Midbrain (tissue), 1 donor: ENCODE results near the gene ADGRL3.

ENCODE experiments used
- DNase-seq: peaks from one replicate; lab custom pipeline; 2025; lab: John Stamatoyannopoulos, UW

The ADGRL3 gene

DNA sequence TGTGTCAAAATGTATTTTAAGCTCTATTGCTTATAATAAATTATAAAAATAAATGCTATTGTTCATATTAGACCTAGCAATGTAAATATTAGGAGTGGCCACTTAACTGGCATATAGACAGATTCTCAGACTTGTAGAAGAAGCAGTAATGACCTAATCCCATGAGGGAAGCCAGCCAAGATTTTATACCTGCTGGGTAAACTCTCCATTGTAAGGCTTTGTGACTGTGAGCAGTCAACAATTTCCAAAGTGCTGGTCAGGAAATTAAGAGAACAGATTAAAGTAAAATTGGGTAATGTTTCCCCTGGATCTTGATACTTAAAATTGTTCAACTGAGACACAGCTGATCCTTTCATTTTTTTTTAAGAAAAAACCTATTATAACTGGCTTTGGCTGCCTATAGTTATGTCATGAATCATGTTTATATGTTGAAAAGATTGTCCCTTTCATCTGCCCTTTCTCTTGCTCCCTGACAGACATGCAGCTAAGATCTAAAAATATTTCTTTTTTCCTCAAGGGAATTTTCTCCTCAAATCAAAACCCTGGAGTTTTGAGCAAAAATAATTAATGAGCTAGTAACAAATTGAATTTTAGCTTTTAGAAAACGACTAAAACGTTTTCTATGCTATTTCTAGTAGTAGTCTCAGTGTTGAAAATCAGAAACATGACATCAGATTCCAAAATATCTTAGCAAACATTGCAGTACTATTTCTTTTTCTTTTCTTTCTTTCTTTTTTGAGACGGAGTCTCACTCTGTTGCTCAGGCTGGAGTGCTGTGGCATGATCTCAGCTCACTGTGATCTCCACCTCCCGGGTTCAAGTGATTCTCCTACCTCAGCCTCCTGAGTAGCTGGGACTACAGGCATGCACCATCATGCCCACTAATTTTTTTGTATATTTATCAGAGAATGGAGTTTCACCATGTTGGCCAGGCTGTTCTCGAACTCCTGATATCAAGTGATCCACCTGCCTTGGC, 77.9 kb downstream of the ADGRL3 start:
- no peak for DNase-seq

DNA sequence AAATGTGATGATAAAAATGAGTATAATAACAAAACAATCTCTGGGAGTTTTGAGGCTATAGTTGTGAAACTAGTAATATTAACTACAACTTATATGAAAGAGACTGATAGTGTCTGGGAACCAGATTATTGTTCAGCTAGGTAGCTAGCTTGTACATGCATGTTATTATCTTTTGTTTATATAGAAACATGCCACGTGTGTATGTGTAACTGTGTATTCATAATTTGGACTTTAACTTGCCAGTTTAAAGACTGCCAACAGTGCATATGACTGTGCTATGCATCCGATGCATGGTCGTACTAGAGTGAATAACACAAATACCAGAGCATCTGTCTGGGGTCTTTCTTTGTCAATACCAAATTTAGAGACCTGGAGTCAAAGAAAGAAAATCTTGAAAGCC, 92.2 kb downstream of the ADGRL3 start:
- no peak for DNase-seq

DNA sequence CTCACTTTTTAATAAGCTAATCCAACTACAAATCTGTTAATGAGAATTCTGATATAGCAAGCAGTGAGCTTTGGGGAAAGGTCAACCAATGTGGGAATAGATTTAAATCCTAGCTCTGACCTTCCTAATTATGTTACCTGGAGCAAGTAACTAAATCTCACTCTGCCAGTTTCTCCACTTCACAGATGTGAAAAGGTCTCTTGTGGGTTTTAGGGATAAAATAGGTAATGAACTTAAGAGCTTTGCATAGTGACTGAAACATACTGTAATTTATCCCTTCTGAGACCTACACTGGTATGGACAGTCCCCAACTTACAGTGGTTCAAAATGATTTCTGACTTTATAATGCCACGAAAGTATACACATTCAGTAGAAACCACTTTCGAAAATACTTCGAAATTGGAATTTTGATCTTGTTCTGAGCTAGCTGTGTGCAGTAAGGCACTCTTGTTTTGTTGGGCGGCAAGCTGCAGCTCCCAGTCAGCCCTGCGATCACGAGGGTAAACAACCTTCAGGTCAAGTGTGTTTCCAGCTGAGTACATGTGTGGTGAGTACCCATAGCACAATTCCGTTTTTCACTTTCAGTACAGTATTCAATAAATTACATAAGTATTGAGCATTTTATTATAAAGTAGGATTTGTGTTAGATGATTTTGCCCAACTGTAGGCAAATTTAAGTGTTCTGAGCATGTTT, 93.7 kb downstream of the ADGRL3 start:
- no peak for DNase-seq

DNA sequence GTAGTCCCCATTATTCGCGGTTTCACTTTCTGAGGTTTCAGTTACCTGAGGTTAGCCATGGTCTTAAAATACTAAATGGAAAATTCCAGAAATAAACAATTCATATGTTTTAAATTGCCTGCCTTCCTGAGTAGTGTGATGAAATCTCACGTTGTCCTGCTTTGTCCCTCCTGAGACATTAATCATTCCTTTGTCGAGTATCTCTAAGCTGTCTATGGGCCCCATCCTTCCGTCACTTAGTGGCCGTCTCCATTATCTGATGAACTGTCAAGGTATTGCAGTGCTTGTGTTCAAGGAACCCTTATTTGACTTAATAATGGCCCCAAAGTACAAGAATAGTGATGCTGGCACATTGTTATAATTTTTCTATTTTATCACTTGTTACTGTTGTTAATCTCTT, 94.8 kb downstream of the ADGRL3 start:
- no peak for DNase-seq

DNA sequence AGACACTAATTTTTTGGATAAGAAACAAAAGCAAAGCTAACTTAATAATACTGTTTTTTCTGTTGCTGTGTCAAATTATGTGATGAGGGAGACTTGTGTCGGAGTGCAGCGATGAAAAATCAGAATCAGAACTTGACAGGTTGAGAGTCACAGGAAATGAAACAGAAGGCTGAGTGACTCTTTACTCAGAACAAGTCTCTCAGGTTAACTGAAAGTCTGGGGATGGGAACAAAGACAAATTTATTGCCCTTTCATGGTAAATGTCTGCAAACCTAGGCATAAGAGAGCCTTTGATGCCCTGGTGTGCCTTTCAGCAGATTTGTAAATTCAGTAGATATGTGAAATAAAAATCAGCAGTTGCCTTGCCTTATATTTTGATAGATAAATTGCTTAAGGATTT, 96.0 kb downstream of the ADGRL3 start:
- DNase-seq: no peak

DNA sequence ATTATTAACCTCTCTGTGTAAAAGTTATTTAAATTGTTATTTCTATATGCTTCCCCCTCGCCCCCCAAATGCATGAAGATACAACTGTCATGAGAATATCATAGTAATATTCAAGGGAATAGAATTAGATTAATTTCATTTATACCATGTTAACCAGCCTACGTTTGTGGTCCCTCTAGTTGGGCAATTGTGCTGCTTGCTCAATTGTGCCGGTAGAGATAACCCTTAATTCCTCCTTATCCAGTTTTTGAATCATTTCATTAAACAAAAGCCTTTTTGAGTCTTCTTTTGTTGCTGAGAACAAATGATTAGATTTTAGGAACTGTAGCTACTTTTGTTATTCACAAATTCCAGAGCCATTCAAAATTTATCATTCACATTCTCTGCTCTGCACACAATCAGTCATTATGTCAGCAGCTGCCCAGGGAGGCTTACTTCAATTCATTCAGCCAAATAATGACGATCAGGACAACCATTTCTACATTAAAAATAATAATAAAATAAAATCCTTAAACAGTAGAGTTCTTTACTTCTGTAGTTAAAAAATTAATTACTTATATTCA, 98.1 kb downstream of the ADGRL3 start:
- no peak for DNase-seq

DNA sequence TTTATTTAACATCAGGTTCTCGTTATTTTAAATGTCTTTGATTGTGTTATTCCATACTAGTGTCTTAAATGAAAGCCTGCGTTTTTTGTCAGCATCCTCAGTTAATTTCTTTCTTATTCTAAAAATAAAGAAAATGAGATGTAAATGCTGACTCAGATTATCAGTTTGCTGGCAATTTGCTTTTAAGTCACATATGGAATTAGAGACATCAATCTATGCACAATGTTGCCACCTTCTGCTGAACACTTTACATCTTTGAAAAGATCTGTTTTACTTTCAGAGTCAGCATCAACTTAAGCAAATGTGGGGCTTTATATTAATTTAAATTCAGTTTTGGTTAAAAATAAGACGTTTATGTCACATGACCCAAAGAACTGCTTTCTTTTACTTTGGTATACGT, 99.2 kb downstream of the ADGRL3 start:
- DNase-seq: no peak

DNA sequence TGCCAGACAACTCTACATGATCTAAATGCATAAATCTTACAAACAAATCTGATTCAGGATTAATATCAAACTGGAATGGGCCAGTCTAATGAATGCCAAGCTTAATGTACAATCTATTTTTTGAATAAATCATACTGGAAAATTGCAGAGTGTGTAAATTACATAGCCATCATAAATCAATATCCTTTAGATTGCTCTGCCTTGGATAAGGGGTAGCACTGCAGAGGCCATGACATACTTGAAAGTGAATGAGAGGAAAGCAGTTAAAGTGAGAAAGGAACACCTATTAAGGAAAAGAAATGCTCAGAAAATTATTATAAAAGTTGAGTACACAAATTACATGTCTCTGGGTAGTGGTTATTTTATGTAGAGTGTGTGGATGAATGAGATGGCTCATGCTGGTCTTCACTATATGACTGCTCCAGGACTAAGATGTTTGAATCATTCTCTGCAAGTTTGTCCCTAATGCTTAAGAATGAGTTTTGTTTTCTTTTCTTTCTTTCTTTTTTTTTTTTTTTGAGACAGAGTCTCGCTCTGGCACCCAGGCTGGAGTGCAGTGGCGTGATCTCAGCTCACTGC, 100.2 kb downstream of the ADGRL3 start:
- DNase-seq: no peak

DNA sequence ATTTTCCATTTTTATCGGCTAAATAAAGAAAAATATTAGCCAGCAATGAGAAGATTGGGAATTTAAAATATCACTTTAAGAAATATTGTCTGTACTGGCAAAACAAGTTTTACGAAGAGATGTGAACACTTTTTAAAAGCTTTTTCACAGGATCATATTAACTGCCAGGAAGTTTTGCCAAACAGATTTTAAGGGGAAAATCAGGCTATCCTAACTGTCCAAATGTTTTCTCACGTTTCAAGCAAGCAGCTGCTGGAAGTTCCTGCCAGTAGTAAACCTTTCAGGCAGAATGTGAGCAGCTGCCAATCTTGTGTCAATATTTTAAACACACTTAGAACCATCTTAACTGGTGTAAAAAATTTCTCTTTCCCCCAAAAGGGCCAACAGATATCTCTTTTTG, 101.1 kb downstream of the ADGRL3 start:
- no peak for DNase-seq

DNA sequence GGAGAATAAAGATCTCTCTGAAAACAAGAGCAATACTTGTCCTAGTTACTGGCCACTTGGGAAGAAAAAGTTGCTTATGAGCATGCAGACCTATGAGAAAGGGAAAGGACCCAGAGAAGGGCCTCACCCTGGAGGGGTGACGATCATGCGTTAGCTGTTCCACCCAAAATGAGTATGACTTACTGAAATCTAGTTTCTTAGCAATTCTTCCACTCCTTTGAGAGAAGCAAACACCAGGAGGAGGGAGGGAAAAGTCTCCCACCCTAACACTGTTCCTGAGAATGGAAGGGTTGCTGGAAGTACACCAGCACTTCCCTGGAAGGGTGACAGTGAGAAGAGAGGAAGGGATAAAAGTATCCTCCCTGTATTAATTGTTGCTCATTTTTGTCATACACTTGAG, 107.9 kb downstream of the ADGRL3 start:
- DNase-seq: no peak

DNA sequence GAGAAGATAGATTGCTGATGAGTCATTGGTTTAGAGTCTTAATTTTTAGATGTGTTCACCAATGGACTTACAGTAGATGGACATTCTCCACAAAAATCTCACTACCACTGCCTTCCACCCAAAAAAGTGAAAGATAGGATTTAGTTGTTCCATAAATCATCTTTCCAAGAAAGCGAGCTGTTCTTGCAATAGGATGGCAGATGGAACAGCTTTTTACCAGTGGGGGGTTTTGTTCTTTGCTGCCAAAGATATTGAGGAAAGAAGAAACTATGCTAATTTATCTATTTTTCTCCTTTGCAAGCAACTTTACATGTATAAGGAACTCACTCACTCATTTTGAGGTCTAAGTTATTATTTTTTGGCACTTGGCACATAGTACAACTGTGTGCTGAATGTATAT, 109.5 kb downstream of the ADGRL3 start:
- DNase-seq: no peak

DNA sequence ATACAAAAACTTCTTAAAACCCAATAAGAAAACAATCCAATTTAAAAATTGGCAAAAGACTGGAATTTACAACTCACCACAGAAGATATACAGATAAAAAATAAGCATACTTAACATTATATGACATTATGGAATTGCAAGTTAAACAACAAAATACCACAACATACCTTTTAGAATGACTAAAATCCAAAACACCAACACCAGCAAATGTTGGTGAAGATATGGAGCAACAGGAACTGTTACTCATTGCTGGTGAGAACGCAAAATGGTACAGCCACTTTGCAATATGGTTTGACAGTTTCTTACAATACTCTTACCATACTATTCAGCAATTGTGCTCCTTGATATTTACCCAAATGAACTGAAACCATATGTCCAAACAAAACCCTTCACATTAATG, 112.4 kb downstream of the ADGRL3 start:
- DNase-seq: no peak

DNA sequence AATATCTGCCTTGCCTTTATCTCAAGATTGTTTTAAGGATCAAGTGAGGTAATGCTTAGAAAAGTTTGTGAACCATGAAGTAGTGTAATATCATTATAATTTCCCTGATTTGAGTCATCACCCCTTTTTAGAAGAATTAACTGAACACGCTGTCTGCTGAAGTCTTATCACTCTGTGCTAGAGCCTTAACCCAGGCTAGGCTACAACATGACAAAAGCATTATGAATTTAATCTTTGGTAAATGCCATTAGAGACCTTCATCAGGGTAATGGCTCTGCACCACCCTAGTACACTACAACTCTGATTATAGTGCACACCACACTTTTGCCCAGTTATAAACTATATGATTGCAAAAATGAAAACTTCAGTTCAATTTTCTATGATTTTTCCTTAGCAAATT, 118.3 kb downstream of the ADGRL3 start:
- DNase-seq: no peak

DNA sequence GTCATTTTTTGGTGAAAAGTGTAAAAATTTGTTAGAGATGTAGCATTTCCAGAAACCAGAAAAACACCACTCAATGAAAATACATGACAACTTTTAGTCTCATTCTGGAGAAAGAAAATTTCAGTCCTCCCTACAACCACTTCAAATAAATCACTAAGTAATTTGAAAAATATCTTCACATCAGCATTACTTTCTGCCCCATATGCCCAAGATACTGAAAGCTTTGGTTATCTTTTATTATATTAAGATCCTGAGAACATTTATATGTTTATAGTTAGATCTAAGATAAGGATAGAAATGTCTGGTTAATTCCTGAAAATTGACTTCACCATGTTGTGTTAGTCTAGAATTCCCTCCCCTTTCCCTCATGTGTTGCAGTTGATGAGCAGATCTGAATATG, 119.0 kb downstream of the ADGRL3 start:
- DNase-seq: no peak

DNA sequence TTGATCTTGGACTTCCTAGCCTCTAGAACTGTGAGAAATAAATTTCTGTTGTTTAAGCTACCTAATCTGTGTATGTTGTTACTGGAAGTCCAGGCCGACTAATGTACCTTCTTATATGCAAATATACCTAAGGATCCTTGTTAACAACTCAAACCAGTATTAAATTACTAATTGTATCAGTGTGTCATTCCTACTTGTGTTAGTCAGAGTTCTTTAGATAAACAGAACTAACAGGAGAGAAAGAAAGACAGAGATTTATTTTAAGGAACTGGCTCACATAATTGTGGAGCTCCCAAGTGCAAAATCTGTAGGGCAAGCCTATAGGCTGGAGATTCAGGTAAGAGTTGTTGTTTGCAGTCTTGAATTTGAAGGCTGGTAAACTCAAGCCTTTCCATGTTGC, 120.0 kb downstream of the ADGRL3 start:
- DNase-seq: no peak

DNA sequence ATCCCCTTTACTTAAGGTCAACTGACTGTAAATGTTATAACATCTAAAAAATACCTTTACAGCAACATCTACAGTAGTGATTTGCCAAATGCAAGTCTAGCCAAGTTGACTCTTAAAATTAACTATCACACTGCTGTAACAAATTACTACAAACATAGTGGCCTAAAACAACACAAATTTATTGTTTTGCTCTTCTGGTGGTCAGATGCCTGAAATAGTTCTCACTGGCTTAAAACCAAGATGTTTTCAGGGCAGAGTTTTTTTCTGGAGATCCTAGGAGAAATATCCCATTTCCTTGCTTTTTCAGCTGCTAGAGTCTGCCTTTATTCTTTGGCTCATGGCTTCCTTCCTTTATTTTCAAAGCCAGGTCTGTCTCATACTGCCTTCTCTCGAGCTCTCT, 120.5 kb downstream of the ADGRL3 start:
- DNase-seq: no peak

DNA sequence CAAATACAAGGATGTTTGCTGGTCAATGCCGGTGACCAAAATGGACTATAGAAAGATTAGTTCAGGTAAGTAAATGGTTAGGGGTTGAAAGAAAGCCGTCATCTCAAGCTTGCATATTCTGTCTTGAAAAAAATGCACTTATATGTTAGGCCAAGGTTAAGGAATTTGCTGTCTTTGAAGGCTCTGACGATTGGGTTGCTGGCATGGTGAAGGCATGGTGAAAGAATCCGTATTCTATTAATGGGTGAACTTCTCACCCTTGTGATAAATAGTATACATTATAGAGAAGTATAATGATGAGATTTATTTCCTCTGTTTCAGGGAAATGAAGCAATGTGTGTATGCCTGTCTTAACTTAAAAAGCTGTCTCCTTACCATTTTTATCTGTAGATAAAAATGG, 132.6 kb downstream of the ADGRL3 start:
- DNase-seq: no peak

DNA sequence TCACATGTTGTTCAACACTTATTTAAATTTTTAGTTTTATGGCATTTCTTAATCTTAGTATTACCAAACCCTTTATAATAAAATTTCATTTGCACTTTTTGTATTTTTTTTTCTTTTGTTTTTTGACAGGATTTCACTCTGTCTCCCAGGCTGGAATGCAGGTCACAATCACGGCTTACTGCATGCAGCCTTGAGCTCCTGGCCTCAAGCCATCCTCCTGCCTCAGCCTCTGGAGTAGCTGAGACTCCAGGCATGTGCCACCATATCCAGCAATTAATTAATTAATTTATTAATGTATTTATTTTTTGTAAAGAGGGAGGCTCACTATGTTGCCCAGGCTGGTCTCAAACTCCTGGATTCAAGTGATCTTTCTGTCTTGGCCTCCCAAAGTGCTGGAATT, 133.4 kb downstream of the ADGRL3 start:
- no peak for DNase-seq

DNA sequence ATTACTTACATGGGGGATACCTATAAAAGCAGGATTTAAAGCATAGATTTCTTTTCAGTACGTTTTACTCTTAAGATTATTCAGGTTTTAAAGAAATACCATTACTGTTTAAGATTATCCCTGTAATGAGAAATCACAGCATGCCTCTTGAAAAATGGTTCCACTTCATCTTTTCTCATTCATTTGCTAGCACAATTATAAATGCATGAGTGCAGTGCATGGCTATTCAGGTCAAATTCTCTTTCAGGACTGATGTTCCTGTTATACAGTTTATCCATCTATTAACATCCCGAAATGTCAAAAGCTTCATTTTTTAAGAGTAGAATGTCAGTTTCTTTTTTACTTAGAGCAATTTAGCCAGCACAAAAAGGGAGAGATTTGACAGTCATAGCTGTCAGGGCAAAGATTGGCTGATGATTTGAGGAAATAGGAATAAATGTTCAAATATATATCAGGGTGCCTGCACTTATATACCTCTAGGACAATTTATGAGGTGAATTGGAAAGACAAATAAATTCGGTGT, 135.2 kb downstream of the ADGRL3 start:
- DNase-seq: no peak

DNA sequence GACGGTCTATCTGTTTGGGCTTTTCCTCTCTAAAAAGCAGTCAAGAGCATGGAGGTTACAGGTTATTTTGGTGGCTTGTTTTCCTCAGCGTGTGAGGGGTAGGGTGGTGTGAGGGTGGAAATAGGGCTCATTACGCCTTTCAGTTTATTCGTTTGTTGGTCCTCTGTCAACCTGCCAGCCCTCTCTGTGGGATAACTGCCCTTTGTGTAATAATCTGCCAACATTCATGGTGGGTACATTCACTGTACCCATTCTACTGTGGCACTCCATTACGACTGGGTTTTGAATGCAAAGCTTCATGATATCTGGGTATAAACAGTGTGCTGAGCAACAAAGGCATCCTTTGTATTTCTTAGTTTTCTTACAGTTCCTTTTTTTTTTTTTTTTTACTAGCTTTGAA, 136.4 kb downstream of the ADGRL3 start:
- DNase-seq: peak; percentile 31

DNA sequence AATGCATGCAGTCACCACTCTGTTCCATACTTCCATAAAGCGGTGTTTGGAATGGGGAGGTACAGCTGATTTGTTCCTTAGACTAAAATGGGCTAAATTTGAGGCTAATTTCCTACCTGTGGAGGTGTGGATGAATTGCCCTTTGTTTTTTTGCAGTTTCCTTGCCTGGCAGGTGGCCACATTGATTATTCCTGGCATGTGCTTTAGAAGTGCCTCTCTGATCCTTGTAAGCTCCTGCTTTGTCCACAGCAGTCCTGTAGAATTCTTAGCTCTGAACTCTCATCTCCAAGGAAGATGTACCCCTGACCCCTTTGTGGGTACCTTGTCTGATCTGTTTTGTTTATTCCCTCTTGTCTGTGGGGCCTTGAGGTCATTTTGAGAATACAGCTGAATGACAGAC, 136.8 kb downstream of the ADGRL3 start:
- no peak for DNase-seq

DNA sequence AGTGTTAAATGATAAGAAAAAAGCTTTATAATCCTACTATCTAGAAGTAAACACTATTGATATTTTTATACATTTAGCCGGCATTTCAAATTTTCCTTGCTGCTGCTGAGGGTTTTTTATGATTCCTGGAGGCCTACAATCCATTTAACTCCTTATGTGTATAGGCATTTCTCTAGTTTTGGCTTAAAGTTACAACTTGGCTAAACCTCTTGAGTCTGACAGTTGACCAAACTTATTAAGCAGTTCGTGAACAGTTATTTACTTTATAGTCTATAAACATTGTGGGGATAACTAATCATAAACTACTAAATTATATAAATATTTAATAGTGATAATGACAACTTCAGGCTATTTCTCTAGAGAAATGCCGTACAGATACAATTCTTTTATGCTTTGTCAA, 141.9 kb downstream of the ADGRL3 start:
- DNase-seq: no peak

DNA sequence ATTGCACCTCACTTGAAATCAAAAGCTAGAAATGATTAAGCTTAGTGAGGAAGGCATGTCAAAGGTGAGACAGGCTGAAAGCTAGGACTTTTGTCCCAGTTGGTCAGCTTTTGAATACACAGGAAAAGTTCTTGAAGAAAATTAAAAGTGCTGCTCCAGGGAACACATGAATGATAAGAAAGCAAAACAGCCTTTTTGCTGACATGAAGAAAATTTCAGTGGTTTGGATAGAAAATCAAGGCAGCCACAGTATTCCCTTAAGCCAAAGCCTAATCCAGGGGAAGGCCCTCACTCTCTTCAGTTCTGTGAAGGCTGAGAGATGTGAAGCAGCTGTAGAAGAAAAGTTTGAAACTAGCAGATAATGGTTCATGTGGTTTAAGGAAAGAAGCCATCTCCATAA, 150.8 kb downstream of the ADGRL3 start:
- DNase-seq: no peak
